Umbilical cord (tissue), 2 donors: ENCODE data around the gene TSPAN32. TPM values are rescaled to one million over a fixed set of nuclear protein-coding genes. Genes with fewer than 3 reads are reported as not detected.
"Not testable (repeated sequence)": the region's sequence is repeated elsewhere in the genome, so short reads cannot be mapped to it uniquely, and the experiment has no call there.

Experiments used
- DNase-seq: peaks from one replicate; pipeline ENCODE4 v3.0.0-alpha.2; 2015; ENCODE audit warnings: low spot score
- total RNA-seq: library from RNA; depleted of rRNA; stranded (reverse); fragments of >200 nt; gene quantifications from one replicate; pipeline ENCODE4 v1.2.3, GENCODE V29; 2014; ENCODE audit warnings: low replicate concordance; ENCODE audit not compliant: insufficient read depth

Gene TSPAN32
- total RNA-seq, 1 donor from 2014 or later: 1.7 TPM

- peak; percentile 98 for DNase-seq
Measured at GRCh38 chr11:2314525-2315394, 12.9 kb downstream of the TSPAN32 start.

GRCh38 chr11:2315395-2316168 lies 13.8 kb downstream of the TSPAN32 start:
- no peak for DNase-seq

DNA sequence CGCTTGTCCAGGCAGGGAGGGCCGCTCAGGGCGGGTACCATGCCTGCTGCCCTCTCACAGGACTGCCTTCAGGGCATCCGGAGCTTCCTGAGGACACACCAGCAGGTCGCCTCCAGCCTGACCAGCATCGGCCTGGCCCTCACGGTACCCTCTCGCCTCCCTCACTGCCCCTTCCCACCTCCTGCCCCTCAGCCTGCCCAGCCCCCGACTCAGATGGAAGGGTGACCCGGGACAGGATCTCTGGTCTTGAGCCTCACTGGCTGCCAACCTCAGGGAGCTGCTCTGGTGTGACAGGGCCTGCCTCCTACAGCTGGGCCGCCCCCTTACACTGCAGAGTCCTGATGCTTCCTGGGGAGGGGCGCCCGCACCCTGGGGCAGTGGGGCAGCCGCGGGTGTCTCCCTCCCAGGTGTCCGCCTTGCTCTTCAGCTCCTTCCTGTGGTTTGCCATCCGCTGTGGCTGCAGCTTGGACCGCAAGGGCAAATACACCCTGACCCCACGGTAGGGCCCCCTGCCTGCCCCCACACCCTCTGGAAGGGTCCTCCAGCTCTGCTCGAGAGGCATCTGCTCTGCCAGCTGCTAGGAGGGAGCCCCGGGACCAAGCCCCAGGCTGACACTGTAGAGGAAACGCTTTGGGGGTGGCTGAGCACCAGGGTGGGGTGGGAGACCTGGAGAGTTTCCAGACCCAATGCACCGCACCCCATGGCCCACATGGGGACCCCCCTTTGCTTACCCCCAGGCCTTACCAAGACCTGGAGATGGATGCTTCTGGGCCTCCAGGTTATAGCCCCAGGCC lies 14.6 kb downstream of the TSPAN32 start:
- DNase-seq: no peak

GRCh38 chr11:2316963-2317244 lies 15.1 kb downstream of the TSPAN32 start:
- DNase-seq: no peak

- DNase-seq: no peak
Measured at GRCh38 chr11:2317354-2318050, 15.7 kb downstream of the TSPAN32 start.

DNA sequence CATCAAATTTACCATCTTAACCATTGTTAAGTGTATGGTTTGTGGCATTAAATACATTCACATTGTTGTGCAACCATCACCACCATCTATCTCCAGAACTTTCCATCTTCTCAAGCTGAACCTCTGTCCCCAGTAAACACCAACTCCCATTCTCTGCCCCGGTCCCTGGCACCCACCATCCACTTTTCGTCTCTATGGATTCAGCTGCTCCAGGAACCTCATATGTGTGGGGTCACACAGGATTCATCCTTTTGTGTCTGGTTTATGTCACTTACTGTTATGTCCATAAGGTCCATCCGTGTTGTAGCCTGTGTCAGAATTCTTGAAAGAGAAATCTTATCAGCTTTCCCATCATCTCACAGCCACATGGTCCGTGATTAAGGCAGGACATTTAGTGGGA lies 16.3 kb downstream of the TSPAN32 start:
- DNase-seq: no peak

- no peak for DNase-seq
Measured at GRCh38 chr11:2318707-2319106, 16.9 kb downstream of the TSPAN32 start.

GRCh38 chr11:2319791-2320472 lies 18.1 kb downstream of the TSPAN32 start:
- DNase-seq: no peak

- DNase-seq: no peak
Measured at GRCh38 chr11:2320568-2321310, 18.9 kb downstream of the TSPAN32 start.

- no peak for DNase-seq
Measured at GRCh38 chr11:2321311-2321683, 19.5 kb downstream of the TSPAN32 start.

GRCh38 chr11:2325123-2325522 lies 23.3 kb downstream of the TSPAN32 start:
- no peak for DNase-seq

- DNase-seq: no peak
Measured at GRCh38 chr11:2325719-2326118, 23.9 kb downstream of the TSPAN32 start.

- DNase-seq: no peak
Measured at GRCh38 chr11:2327032-2327431, 25.2 kb downstream of the TSPAN32 start.

DNA sequence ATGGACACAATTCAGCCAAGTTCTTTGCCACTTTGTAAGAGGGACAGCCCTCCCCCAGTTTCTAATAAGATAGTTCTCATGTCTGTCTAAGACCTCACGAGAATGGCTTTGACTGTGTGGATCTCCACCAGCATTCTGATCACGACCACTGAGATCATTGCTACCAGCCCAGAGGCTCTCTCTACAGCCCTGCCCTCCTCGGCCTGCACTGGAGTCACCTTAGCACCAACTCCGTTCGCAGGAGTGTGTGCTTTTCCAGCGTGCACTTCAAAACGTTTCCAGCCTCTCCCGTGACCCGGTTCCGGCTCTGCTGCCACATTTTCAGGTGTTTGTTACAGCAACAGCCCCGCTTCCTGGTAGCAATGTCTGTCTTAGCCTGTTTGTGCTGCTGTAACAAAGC lies 26.2 kb downstream of the TSPAN32 start:
- no peak for DNase-seq

DNA sequence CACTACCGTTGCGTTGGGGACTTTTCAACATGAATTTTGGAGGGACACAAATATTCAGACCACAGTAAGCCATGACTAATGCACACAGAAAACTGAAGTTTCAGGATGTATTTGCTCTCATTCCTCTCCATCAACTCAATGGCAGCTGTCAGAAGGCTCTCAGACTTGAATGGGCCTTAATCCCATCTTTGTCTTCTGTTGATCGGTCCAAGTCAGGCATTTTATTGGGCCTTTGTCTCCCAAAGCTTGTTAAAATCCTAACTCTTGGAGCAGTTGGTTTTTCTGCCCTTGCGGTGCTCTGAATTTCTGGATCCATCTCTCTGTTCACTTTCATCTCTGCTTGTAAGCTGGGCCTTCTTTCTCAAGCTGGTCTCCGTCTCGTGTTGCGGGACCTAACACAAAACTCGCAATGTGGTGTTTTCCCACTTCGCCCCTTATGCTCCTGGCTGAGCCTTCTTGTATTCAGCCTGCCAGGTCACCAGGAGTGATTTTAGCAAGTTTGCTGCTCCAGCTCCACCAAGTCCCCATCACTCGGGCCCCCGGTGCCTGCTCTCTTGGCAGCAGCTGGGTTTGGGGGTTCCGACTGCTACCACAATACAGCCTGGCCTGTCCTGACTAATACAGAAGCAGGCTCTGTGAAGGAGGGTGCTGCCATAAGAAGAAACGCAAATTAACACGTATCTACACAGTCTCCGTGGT lies 27.0 kb downstream of the TSPAN32 start:
- no peak for DNase-seq

GRCh38 chr11:2329551-2329950 lies 27.7 kb downstream of the TSPAN32 start:
- DNase-seq: no peak

DNA sequence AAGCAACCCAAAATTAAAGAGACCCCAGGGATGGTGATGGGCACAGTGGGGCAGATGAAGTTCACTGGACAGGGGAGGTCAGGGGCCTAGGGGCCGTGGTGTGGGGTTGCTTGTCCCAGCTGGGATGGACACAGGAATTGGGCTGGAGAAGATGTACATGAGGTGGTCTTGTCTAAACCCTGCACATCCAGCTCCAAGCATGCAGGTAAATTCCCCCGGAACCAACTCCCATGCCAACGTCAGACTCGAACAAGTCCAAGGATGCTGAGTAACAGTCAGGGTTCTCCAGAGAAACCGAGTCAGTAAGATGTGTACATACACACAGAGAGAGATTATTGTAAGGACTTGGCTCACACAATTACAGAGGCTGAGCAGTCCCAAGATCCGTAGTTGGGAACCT lies 28.9 kb downstream of the TSPAN32 start:
- no peak for DNase-seq

DNA sequence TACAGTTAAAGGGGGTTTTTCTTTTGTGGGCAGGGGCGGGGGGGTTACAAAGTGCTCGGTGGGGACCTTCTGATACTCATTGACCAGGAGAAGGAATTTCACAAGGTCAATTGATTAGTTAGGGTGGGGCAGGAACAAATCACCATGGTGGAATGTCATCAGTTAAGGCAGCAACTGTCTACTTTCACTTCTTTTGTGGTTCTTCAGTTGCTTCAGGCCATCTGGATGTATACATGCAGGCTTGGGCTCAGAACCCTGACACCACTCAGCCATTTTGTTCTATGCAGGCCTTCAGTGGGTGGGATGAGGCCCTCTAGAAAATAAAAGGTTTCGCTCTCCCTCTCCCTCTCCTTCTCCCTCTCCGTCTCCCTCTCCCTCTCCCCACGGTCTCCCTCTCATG lies 29.6 kb downstream of the TSPAN32 start:
- no peak for DNase-seq

GRCh38 chr11:2332569-2332968 lies 30.8 kb downstream of the TSPAN32 start:
- not testable (repeated sequence) for DNase-seq
